GM12878 (cell line): ENCODE results near the gene TBRG1. TPM values are rescaled to one million over a fixed set of nuclear protein-coding genes. Genes with fewer than 3 reads are reported as not detected.
A peak's percentile ranks its signal among the peaks of the same experiment; 100 is the strongest.

Experiments
- ASH2L ChIP-seq: fragments of 300-600, 200-600 bp; sonication (generic); IDR thresholded peaks from 2 replicates; pipeline ENCODE4 v1.6.1; 2017; ENCODE audit warnings: low read depth, mild to moderate bottlenecking, borderline replicate concordance
- BACH1 ChIP-seq: fragments of 450-650 bp; IDR thresholded peaks from 2 replicates; pipeline ENCODE4 v1.6.1; 2017; ENCODE audit warnings: mild to moderate bottlenecking, borderline replicate concordance
- BRCA1 ChIP-seq: IDR thresholded peaks from 2 replicates; pipeline ENCODE4 v1.6.1; 2011; ENCODE audit warnings: low read depth, low read length, improper control_type of control experiment
- CBX3 ChIP-seq: fragments of 200-600 bp; sonication (generic); IDR thresholded peaks from 2 replicates; pipeline ENCODE4 v1.6.1; 2016; ENCODE audit warnings: low read depth, borderline replicate concordance
- CEBPZ ChIP-seq: fragments of 150-350 bp; IDR thresholded peaks from 2 replicates; pipeline ENCODE4 v1.6.1; 2016; ENCODE audit warnings: low read depth, low read length
- CHD4 ChIP-seq: fragments of 200-600 bp; sonication (generic); IDR thresholded peaks from 2 replicates; pipeline ENCODE4 v1.6.1; 2016; ENCODE audit warnings: mild to moderate bottlenecking
- HDAC6 ChIP-seq: fragments of 200-600 bp; sonication (generic); IDR thresholded peaks from one replicate; pipeline ENCODE4 v1.8.0; 2017; ENCODE audit warnings: antibody characterized with exemption; ENCODE audit not compliant: unreplicated experiment
- IRF3 ChIP-seq: fragments of 450-650 bp; IDR thresholded peaks from 2 replicates; pipeline ENCODE4 v1.6.1; 2014; ENCODE audit warnings: mild to moderate bottlenecking
- KLF5 ChIP-seq: fragments of 450-650 bp; IDR thresholded peaks from 2 replicates; pipeline ENCODE4 v1.6.1; 2014; ENCODE audit warnings: mild to moderate bottlenecking; ENCODE audit not compliant: partially characterized antibody
- MAX ChIP-seq: IDR thresholded peaks from 2 replicates; pipeline ENCODE4 v1.6.1; 2012; ENCODE audit warnings: low read depth, low read length, improper control_type of control experiment
- MEF2A ChIP-seq: IDR thresholded peaks from 2 replicates; pipeline ENCODE4 v1.6.1; 2011; ENCODE audit warnings: low read depth, mild to moderate bottlenecking, low read length, moderate library complexity; ENCODE audit not compliant: insufficient read depth
- MTA2 ChIP-seq: fragments of 450-650 bp; IDR thresholded peaks from 2 replicates; pipeline ENCODE4 v1.6.1; 2016; ENCODE audit warnings: low read depth, mild to moderate bottlenecking, moderate library complexity
- MTA3 ChIP-seq: IDR thresholded peaks from 2 replicates; pipeline ENCODE4 v1.6.1; 2012; ENCODE audit warnings: low read length, inconsistent platforms, borderline replicate concordance
- NFYB ChIP-seq: IDR thresholded peaks from 2 replicates; pipeline ENCODE4 v1.6.1; 2011; ENCODE audit warnings: low read depth, mild to moderate bottlenecking, low read length, improper control_type of control experiment, moderate library complexity; ENCODE audit not compliant: insufficient read depth
- PML ChIP-seq: IDR thresholded peaks from 2 replicates; pipeline ENCODE4 v1.6.1; 2012; ENCODE audit warnings: low read length, inconsistent platforms
- RAD21 ChIP-seq: IDR thresholded peaks from 2 replicates; pipeline ENCODE4 v1.6.1; 2011; ENCODE audit warnings: mild to moderate bottlenecking, low read depth, low read length, moderate library complexity; ENCODE audit not compliant: insufficient read depth
- RELA ChIP-seq: fragments of 450-650 bp; IDR thresholded peaks from 2 replicates; pipeline ENCODE4 v1.8.0; 2014; ENCODE audit warnings: borderline replicate concordance; ENCODE audit not compliant: partially characterized antibody
- SREBF2 ChIP-seq: IDR thresholded peaks from 2 replicates; pipeline ENCODE4 v1.6.1; 2012; ENCODE audit warnings: mild to moderate bottlenecking, low read length
- TAF1 ChIP-seq: IDR thresholded peaks from 2 replicates; pipeline ENCODE4 v1.6.1; 2011; ENCODE audit warnings: mild to moderate bottlenecking, low read depth, low read length, borderline replicate concordance
- ZNF384 ChIP-seq: IDR thresholded peaks from 2 replicates; pipeline ENCODE4 v1.6.1; 2012; ENCODE audit warnings: low read depth, mild to moderate bottlenecking, low read length, improper control_type of control experiment, borderline replicate concordance
- polyA plus RNA-seq, 11 experiments: library from polyadenylated mRNA; depleted of rRNA in 4 of 11; unstranded in 6 of 11; stranded (reverse) in 5 of 11; fragments of >200 nt; fragmentation: Nextera tagmentation in 4 of 11; fragmentation: Illumina TruSeq in 1 of 11; extraction: Ambion mirVana in 4 of 11; extraction: Trizol in 1 of 11; gene quantifications; 1 replicate in 1 of 11; 2 replicates in 10 of 11; pipeline versions ENCODE4 v1.2.1 to v1.2.3, GENCODE V29; 2011 to 2016; ENCODE audit warnings: inconsistent platforms in 2 of 11, missing spikeins in 2 of 11, low read depth in 1 of 11
- total RNA-seq, 4 experiments: library from RNA; depleted of rRNA in 3 of 4; stranded (reverse); fragments of >200 nt in 3 of 4; fragmentation: Illumina TruSeq in 1 of 4; extraction: Trizol in 1 of 4; gene quantifications; 2 replicates each; pipeline versions ENCODE4 v1.2.1 to v1.2.3, GENCODE V29; 2013 to 2021
- TF ChIP-seq, protein P1 (sequence below): fragments of 450-650 bp; IDR thresholded peaks from 2 replicates; pipeline ENCODE4 v1.6.1; 2017; ENCODE audit warnings: antibody characterized with exemption, mild to moderate bottlenecking, moderate library complexity
- TF ChIP-seq, protein P2 (sequence below): IDR thresholded peaks from 2 replicates; pipeline ENCODE4 v1.6.1; 2011; ENCODE audit warnings: low read depth, mild to moderate bottlenecking, low read length, moderate library complexity, borderline replicate concordance; ENCODE audit errors: extremely low read depth

Gene TBRG1
- total and polyA plus RNA-seq, 10 of the 15 experiments (the other 5 are each of a cell fraction or from before 2014, with no cell fraction given) = 12.3 to 46.6 (median 26.2) TPM

DNA sequence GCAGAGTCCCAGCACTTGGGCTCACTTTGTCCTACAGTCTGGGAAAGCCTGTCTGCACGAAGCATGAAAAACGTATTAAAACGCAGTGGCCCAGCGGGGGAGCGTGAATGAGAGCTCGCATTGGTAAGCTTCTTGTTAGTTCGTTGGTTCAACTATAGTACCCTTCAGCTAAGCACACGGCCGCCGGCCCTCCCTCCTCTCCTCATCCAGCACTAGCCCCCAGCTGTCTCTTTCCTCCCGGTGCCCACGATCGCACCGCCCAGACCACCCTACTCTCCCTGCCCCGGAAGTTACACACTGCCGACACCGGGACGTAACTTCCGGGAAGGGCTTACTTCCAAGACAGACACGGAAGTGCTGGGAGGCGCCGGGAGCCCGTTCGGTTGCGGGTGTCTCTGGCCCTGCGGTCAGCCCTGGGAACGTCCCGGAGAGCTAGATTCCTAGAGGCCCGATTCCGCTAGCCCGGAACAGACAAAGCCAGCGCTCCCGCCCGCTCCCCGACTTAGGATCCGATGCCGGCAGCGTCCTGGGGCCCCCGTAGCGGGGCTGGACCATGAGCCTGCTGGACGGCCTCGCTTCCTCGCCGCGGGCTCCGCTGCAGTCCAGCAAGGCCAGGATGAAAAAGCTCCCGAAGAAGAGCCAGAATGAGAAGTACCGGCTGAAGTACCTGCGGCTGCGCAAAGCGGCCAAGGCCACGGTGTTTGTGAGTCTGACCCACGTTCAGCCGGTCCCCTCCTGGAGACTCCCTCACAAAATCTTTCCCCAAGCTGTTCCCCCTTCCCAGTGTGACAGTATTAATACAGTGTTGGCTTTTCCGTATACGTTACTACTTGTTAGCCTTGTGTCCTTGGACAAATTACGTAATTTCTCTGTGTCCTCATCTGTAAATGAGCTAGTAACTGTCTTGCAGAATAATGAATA, at the start of gene TBRG1 (continued):
- TF ChIP-seq IRF3 (no peak), CEBPZ (no peak), MTA3 (no peak), NFYB (no peak), MAX (no peak), ASH2L (no peak), MTA2 (peak; percentile 26; the same call in 1 of the 2 replicates), BRCA1 (no peak), PML (peak; percentile 90), MEF2A (no peak), BACH1 (no peak), SREBF2 (no peak), ZNF384 (no peak), TAF1 (peak; percentile 95), RELA (peak; percentile 8), CHD4 (no peak), HDAC6 (no peak), RAD21 (no peak), KLF5 (no peak), CBX3 (no peak)
- TF ChIP-seq, protein P1, sequence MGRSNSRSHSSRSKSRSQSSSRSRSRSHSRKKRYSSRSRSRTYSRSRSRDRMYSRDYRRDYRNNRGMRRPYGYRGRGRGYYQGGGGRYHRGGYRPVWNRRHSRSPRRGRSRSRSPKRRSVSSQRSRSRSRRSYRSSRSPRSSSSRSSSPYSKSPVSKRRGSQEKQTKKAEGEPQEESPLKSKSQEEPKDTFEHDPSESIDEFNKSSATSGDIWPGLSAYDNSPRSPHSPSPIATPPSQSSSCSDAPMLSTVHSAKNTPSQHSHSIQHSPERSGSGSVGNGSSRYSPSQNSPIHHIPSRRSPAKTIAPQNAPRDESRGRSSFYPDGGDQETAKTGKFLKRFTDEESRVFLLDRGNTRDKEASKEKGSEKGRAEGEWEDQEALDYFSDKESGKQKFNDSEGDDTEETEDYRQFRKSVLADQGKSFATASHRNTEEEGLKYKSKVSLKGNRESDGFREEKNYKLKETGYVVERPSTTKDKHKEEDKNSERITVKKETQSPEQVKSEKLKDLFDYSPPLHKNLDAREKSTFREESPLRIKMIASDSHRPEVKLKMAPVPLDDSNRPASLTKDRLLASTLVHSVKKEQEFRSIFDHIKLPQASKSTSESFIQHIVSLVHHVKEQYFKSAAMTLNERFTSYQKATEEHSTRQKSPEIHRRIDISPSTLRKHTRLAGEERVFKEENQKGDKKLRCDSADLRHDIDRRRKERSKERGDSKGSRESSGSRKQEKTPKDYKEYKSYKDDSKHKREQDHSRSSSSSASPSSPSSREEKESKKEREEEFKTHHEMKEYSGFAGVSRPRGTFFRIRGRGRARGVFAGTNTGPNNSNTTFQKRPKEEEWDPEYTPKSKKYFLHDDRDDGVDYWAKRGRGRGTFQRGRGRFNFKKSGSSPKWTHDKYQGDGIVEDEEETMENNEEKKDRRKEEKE = no peak
- TF ChIP-seq, protein P2, sequence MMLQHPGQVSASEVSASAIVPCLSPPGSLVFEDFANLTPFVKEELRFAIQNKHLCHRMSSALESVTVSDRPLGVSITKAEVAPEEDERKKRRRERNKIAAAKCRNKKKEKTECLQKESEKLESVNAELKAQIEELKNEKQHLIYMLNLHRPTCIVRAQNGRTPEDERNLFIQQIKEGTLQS = no peak; the same call in 1 of the 2 replicates
